Gastroesophageal sphincter (tissue), 4 donors: ENCODE data around the gene ZNF25. TPM values are rescaled to one million over a fixed set of nuclear protein-coding genes. Genes with fewer than 3 reads are reported as not detected.
"Not testable (repeated sequence)": the region's sequence is repeated elsewhere in the genome, so short reads cannot be mapped to it uniquely, and the experiment has no call there.

Experiments
- ATAC-seq: fragments of 150-250 bp; one replicate; pipeline ENCODE4 v1.9.1; 2016; ENCODE audit warnings: mild to moderate bottlenecking, moderate library complexity
- H3K27ac ChIP-seq, 4 donors: fragments of 200-600 bp; sonication (generic) in 3 of 4; 1 replicate in 3 of 4; 2 replicates in 1 of 4; pipeline ENCODE4 v1.5.1; 2016 to 2019
- H3K27me3 ChIP-seq: fragments of 200-600 bp; sonication (generic); one replicate; pipeline ENCODE4 v1.5.1; 2019
- H3K36me3 ChIP-seq, 2 donors: fragments of 200-600 bp; sonication (generic); one replicate each; pipeline ENCODE4 v1.5.1; 2019; ENCODE audit warnings: control low read depth in 1 of 2
- H3K4me1 ChIP-seq, 3 donors: fragments of 200-600 bp; sonication (generic); 1 replicate in 2 of 3; 2 replicates in 1 of 3; pipeline ENCODE4 v1.5.1; 2016 to 2019; ENCODE audit warnings: control low read depth in 2 of 3
- H3K4me3 ChIP-seq, 2 donors: fragments of 200-600 bp; sonication (generic); one replicate each; pipeline ENCODE4 v1.5.1; 2019; ENCODE audit warnings: mild to moderate bottlenecking in 1 of 2, moderate library complexity in 1 of 2
- H3K9me3 ChIP-seq, 3 donors: fragments of 200-600 bp; sonication (generic); one replicate each; pipeline ENCODE4 v1.5.1; 2017 to 2019; ENCODE audit warnings: control low read depth in 2 of 3
- CTCF ChIP-seq, 4 experiments: fragments of 200-600 bp in 2 of 4; fragments of 450-650 bp in 2 of 4; sonication (generic) in 1 of 4; IDR thresholded peaks; one replicate each; pipeline ENCODE4 v1.5.1; 2017 to 2019; ENCODE audit warnings: antibody characterized with exemption in 4 of 4, mild to moderate bottlenecking in 2 of 4, moderate library complexity in 2 of 4
- EP300 ChIP-seq: sonication (generic); formaldehyde crosslinking; IDR thresholded peaks from one replicate; pipeline ENCODE4 v1.6.1; 2017; ENCODE audit warnings: antibody characterized with exemption, mild to moderate bottlenecking
- POLR2A ChIP-seq, 2 donors: fragments of 450-650 bp; IDR thresholded peaks; one replicate each; pipeline ENCODE4 v1.6.1; 2017; ENCODE audit warnings: antibody characterized with exemption in 2 of 2, mild to moderate bottlenecking in 2 of 2, moderate library complexity in 1 of 2
- POLR2AphosphoS5 ChIP-seq: sonication (generic); formaldehyde crosslinking; IDR thresholded peaks from one replicate; pipeline ENCODE4 v1.6.1; 2017; ENCODE audit warnings: antibody characterized with exemption
- WGBS, 2 donors: methylation state at CpG; one replicate each; pipeline ENCODE4 v1.1.5; 2018; ENCODE audit warnings: low coverage in 1 of 2; 5-methylcytosine and 5-hydroxymethylcytosine counted together
- total RNA-seq, 4 donors: library from RNA; depleted of rRNA; stranded (reverse); fragments of >200 nt; gene quantifications; one replicate each; pipeline ENCODE4 v1.1.0, GENCODE V29; 2016

Gene ZNF25
- total RNA-seq, result 10 to 100 TPM; 17.3 to 36.1 (median 23.7) TPM

DNA sequence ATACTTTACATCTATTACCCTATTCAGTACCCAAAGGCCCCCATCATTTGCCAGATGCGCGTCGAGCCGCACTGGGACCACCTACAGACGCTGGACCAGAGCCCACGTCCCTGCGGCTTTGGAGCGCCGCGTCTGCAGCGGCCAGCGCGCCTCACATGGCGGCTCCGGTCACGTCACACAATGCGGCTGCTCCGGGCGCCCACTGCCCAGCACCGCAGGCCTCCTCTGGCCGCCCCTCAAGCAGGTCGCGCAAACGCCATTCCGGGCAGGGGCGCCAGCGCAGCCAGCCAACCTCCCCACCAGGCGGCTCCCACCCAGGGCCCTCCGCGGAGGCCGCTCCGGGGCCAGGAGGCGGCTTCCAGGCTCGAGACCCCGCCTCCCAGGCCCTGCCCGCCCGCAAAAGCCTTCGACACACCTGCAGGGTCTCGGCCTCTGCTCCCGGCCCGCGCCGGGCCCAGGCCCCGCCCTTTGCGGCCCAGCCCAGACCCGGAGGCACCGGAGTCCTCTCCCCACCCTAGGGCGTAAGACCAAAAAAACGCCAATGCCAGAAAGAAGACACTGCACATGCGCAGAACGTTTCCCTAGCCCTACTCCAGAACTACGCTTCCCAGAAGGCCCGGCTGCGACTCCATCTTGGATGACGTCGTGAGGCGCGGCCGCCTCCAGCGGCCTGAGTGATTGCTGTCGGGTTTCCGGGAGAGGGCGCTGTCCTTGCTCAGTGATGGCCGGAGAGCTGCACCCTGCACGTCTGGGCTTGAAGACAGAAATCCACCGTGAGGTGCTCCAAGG lies at the start of gene ZNF25:
TSS of gene ZNF25 (minus strand) at position 557 of the 789 bp plus-strand sequence. CDS start 4,925 bp downstream, outside the sequence.
- Histone ChIP-seq H3K4me3 (peak within 1 kb of the TSS; percentile 78 to 95), H3K4me1 (peaks cover 0 to 23% (median 5%) of the 10 kb centered on the region in 3 donors), H3K9me3 (no peaks in the 10 kb centered on the region), H3K27ac (peak within 1 kb of the TSS; percentile 97 to 99 (median 98)), H3K36me3 (peaks cover 0 to under 1% of the 10 kb centered on the region in 2 donors), H3K27me3 (no peaks in the 10 kb centered on the region)
- TF ChIP-seq EP300 (no peak), POLR2AphosphoS5 (peak; percentile 82), POLR2A (IDR thresholded peaks at IDR 0.05) (peak; percentile 82 to 89), CTCF (IDR thresholded peaks at IDR 0.05) (peak; percentile 76 to 91 (median 89))
- ATAC-seq, result peak; percentile 99
- WGBS, 2 donors, result 0% methylated on average over 4 to 10 of the region's 66 CpGs

- H3K27ac ChIP-seq, result no peak overlapping the region
- WGBS, 2 donors, result 100% methylated on average over 1 to 3 of the region's 3 CpGs
- peaks cover 0 to 97% of the 10 kb centered on the region in 2 donors for H3K36me3 ChIP-seq
- no peaks in the 10 kb centered on the region for H3K27me3 ChIP-seq
- TF ChIP-seq CTCF (IDR thresholded peaks at IDR 0.05), result no peak
- TF ChIP-seq POLR2AphosphoS5, result no peak
- TF ChIP-seq POLR2A (IDR thresholded peaks at IDR 0.05), result no peak
- no peak for TF ChIP-seq EP300
- H3K9me3 ChIP-seq, result no peaks in the 10 kb centered on the region
- H3K4me1 ChIP-seq, result no peaks in the 10 kb centered on the region
- ATAC-seq, result no peak
- no peak overlapping the region for H3K4me3 ChIP-seq
These were observed 48.8 kb upstream of the ZNF25 start for GRCh38 chr10:38025283-38025682.

- ATAC-seq, H3K27ac ChIP-seq, H3K4me3 ChIP-seq, H3K9me3 ChIP-seq, H3K4me1 ChIP-seq, H3K27me3 ChIP-seq: not testable (repeated sequence)
- 64 to 67% methylated on average over 3 to 4 of the region's 4 CpGs for WGBS, 2 donors
- peaks cover 8 to 96% of the 10 kb centered on the region in 2 donors for H3K36me3 ChIP-seq
These were observed 42.7 kb upstream of the ZNF25 start for GRCh38 chr10:38019124-38019523.

DNA sequence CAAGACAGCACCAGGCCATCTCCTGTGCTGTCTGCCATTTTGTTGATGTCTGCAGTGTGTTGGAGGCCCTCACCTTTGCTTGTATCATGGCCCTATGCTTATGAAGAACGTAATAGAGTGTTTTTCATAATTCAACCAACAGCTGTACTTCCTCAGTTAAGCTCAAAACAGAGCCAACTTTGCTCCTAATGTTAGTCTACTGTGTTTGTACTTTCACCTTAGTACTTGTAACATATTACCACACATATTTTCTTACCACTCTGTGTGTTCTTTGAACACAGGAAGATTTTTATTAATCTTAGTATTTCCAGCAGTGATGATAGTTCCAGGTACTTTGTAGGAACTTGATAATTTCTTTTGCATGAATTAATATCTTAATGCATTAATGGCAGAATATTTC lies 39.9 kb upstream of the ZNF25 start:
- WGBS, 2 donors, result 55 to 80% methylated on average over 1 of the region's 1 CpG
- H3K27me3 ChIP-seq, result no peaks in the 10 kb centered on the region
- H3K27ac ChIP-seq, result no peak overlapping the region
- TF ChIP-seq CTCF (IDR thresholded peaks at IDR 0.05), result no peak
- no peak for TF ChIP-seq POLR2A (IDR thresholded peaks at IDR 0.05)
- no peak for TF ChIP-seq EP300
- no peak for TF ChIP-seq POLR2AphosphoS5
- H3K36me3 ChIP-seq, result peaks cover 8 to 84% of the 10 kb centered on the region in 2 donors
- no peaks in the 10 kb centered on the region for H3K9me3 ChIP-seq
- ATAC-seq, result no peak
- peaks cover 0 to 21% (median 3%) of the 10 kb centered on the region in 3 donors for H3K4me1 ChIP-seq
- no peak overlapping the region for H3K4me3 ChIP-seq

DNA sequence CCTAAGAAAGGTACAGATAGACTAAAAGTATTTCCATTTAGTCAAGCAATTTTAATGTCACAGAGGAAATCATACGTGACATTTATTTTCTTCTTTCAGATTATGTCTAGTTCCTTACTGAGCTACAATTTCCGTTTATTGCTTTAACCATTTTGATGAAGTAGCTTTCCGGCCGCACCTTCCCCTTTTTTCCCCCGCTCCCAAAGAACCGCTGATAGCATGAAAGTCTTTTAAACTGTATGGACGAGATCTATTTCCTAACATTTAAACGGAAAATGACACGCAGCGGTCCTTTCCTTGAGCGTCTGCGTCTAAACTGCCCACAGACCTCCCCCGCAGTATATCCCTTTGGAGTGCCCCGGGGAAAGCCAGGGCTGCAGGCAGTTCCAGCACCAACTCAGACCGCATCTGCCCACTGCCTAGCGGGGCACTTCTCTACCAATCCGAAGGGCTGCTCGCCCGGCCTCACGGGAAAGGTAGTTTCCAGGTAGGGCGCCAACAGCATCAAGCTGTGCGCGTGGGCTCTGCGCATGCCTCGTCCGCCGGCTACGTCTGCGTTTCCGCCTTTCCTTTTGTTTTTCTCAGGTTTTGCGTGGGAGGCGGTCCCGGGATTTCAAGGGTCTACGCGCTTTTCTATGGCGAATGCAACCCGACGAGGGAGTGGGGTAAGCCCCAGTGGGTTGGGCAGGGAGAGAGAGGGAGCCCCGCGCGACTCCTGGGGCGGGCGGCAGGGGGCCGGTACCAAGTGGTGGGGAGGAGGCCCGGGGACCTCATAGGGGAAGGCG lies 33.9 kb upstream of the ZNF25 start, which contains the start of gene ZNF33A:
TSS of gene ZNF33A (plus strand) at position 557 of the 785 bp plus-strand sequence. CDS start 1,667 bp downstream, outside the sequence.
- H3K36me3 ChIP-seq, result peaks cover 0 to 26% of the 10 kb centered on the region in 2 donors
- peak within 1 kb of the TSS; percentile 93 to 99 (median 95) for H3K27ac ChIP-seq
- peaks cover 3 to 30% (median 3%) of the 10 kb centered on the region in 3 donors for H3K4me1 ChIP-seq
- H3K9me3 ChIP-seq, result no peaks in the 10 kb centered on the region
- peak within 1 kb of the TSS; percentile 71 to 74 for H3K4me3 ChIP-seq
- peak; percentile 95 for ATAC-seq
- no peaks in the 10 kb centered on the region for H3K27me3 ChIP-seq
- 0 to 1% methylated on average over 6 to 13 of the region's 46 CpGs for WGBS, 2 donors
- no peak for TF ChIP-seq EP300
- TF ChIP-seq POLR2AphosphoS5, result peak; percentile 79
- TF ChIP-seq CTCF (IDR thresholded peaks at IDR 0.05), result no peak
- TF ChIP-seq POLR2A (IDR thresholded peaks at IDR 0.05), result peak; percentile 43 to 53
